HFFc6 (cell line): ENCODE data around the gene TATDN3. TPM values are rescaled to one million over a fixed set of nuclear protein-coding genes. Genes with fewer than 3 reads are reported as not detected.

ENCODE experiments used
- DNase-seq: peaks from one replicate; pipeline ENCODE4 v3.0.0-alpha.2; 2018
- H3K27ac Mint-ChIP-seq: 2 replicates; pipeline ENCODE4 v1.8.0; 2020; ENCODE audit warnings: mild to moderate bottlenecking, mixed read lengths
- H3K27me3 Mint-ChIP-seq: 2 replicates; pipeline ENCODE4 v1.8.0; 2021; ENCODE audit warnings: mild to moderate bottlenecking, moderate library complexity, mixed read lengths; ENCODE audit not compliant: insufficient read depth
- H3K36me3 Mint-ChIP-seq: 2 replicates; pipeline ENCODE4 v1.8.0; 2021; ENCODE audit warnings: low read depth, mixed read lengths
- H3K4me1 Mint-ChIP-seq: 2 replicates; pipeline ENCODE4 v1.8.0; 2020; ENCODE audit warnings: low read depth, mixed read lengths
- H3K4me3 Mint-ChIP-seq: 2 replicates; pipeline ENCODE4 v1.8.0; 2020; ENCODE audit warnings: mild to moderate bottlenecking, moderate library complexity, mixed read lengths
- H3K9me3 Mint-ChIP-seq: 2 replicates; pipeline ENCODE4 v1.8.0; 2020; ENCODE audit warnings: mild to moderate bottlenecking, mixed read lengths
- CTCF ChIP-seq: fragments of 200-600 bp; sonication (generic); IDR thresholded peaks from 2 replicates; pipeline ENCODE4 v1.5.0; 2021; ENCODE audit warnings: antibody characterized with exemption, mild to moderate bottlenecking
- total RNA-seq, 6 experiments: library from RNA; stranded (reverse); fragmentation: NEBNext Ultra II Directional; extraction: Animal tissue kit (Norgen Biotek cat#: 25700); gene quantifications; 2 replicates in 1 of 6; 3 replicates in 5 of 6; pipeline ENCODE4 v1.2.3, GENCODE V29; 2021

TATDN3 gene
- total RNA-seq, 6 experiments from 2014 or later = 8.6 to 14.4 (median 12.1) TPM

- DNase-seq = no peak
- H3K27me3 Mint-ChIP-seq = no peaks in the 10 kb centered on the region
- peaks cover 45% of the 10 kb centered on the region for H3K36me3 Mint-ChIP-seq
- H3K27ac Mint-ChIP-seq = no peak overlapping the region
- H3K9me3 Mint-ChIP-seq = peaks cover 38% of the 10 kb centered on the region
- TF ChIP-seq CTCF = no peak
- H3K4me1 Mint-ChIP-seq = peaks cover 15% of the 10 kb centered on the region
- no peak overlapping the region for H3K4me3 Mint-ChIP-seq
Measured at GRCh38 chr1:212769459-212770167, 22.1 kb upstream of the TATDN3 start.

GRCh38 chr1:212771341-212771740, 20.4 kb upstream of the TATDN3 start:
- TF ChIP-seq CTCF = no peak
- H3K36me3 Mint-ChIP-seq = peaks cover 45% of the 10 kb centered on the region
- H3K27me3 Mint-ChIP-seq = no peaks in the 10 kb centered on the region
- H3K27ac Mint-ChIP-seq = no peak overlapping the region
- peaks cover 34% of the 10 kb centered on the region for H3K9me3 Mint-ChIP-seq
- H3K4me3 Mint-ChIP-seq = no peak overlapping the region
- peaks cover 19% of the 10 kb centered on the region for H3K4me1 Mint-ChIP-seq
- no peak for DNase-seq

- peaks cover 9% of the 10 kb centered on the region for H3K4me1 Mint-ChIP-seq
- H3K4me3 Mint-ChIP-seq = no peak overlapping the region
- no peaks in the 10 kb centered on the region for H3K27me3 Mint-ChIP-seq
- H3K27ac Mint-ChIP-seq = no peak overlapping the region
- H3K36me3 Mint-ChIP-seq = peaks cover 33% of the 10 kb centered on the region
- H3K9me3 Mint-ChIP-seq = peaks cover 23% of the 10 kb centered on the region
- TF ChIP-seq CTCF = no peak
- DNase-seq = no peak
Measured at GRCh38 chr1:212773011-212773410, 18.7 kb upstream of the TATDN3 start.

GRCh38 chr1:212774584-212774983, 17.1 kb upstream of the TATDN3 start:
- peaks cover 18% of the 10 kb centered on the region for H3K36me3 Mint-ChIP-seq
- peak overlapping the region; percentile 40 for H3K27ac Mint-ChIP-seq
- H3K27me3 Mint-ChIP-seq = no peaks in the 10 kb centered on the region
- no peak overlapping the region for H3K4me3 Mint-ChIP-seq
- peaks cover 9% of the 10 kb centered on the region for H3K4me1 Mint-ChIP-seq
- no peak for DNase-seq
- no peak for TF ChIP-seq CTCF
- peaks cover 11% of the 10 kb centered on the region for H3K9me3 Mint-ChIP-seq

GRCh38 chr1:212775241-212775640, 16.5 kb upstream of the TATDN3 start:
- peaks cover 9% of the 10 kb centered on the region for H3K4me1 Mint-ChIP-seq
- peaks cover 11% of the 10 kb centered on the region for H3K36me3 Mint-ChIP-seq
- H3K4me3 Mint-ChIP-seq = no peak overlapping the region
- H3K27ac Mint-ChIP-seq = no peak overlapping the region
- H3K27me3 Mint-ChIP-seq = no peaks in the 10 kb centered on the region
- no peak for DNase-seq
- TF ChIP-seq CTCF = no peak
- peaks cover 4% of the 10 kb centered on the region; the same call in 1 of the 2 replicates for H3K9me3 Mint-ChIP-seq
